Esophagus squamous epithelium (tissue), 4 donors: Measurements from ENCODE around the gene PLD4.

Source experiments
- POLR2A ChIP-seq, 4 donors: fragments of 450-650 bp; IDR thresholded peaks; one replicate each; pipeline ENCODE4 v1.6.1; 2017; ENCODE audit warnings: antibody characterized with exemption in 4 of 4, mild to moderate bottlenecking in 4 of 4, moderate library complexity in 3 of 4
- TF ChIP-seq, protein P1 (sequence below), 6 experiments: fragments of 450-650 bp in 4 of 6; fragments of 200-600 bp in 2 of 6; sonication (generic) in 2 of 6; IDR thresholded peaks; one replicate each; pipeline ENCODE4 v1.5.1; 2016 to 2019; ENCODE audit warnings: antibody characterized with exemption in 6 of 6, mild to moderate bottlenecking in 4 of 6, moderate library complexity in 4 of 6

DNA sequence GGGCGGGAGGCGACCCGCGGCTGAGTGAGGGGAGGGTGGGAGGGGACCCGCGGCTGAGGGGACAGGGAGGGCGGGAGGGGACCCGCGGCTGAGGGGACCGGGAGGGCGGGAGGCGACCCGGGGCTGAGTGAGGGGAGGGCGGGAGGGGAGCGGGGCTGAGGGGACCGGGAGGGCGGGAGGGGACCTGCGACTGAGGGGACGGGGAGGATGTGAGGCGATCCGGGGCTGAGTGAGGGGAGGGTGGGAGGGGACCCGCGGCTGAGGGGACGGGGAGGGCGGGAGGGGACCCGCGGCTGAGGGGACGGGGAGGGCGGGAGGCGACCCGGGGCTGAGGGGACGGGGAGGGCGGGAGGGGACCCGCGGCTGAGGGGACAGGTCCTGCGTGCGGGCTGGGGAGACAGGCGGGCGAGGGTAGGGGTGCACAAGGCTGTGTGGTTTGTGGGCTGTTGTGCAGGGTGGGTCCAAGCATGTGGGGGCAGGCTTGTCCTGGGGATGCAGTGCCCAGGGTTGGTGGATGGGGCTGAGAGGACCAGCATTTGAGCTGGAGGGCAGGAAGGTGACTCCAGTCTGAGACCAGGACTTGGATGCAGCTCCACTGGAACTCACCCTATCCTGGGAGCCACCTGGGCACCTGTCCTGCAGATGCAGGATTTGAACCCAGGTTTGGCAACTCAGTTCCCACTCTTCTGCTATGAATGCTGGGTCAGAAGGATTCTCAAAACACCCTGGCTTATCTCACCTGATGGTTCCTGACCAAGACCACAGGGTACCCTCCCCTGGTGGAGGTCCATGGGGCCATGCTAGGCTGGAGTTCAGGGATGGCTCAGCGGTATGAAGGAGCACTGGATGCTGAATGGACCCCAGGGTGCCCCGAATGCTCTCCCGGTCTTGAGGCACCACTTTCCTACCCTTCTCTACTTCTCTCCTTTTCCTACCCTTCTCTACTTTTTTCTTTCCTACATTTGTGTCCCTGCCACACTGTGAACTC, 9.4 kb downstream of the PLD4 start:
- TF ChIP-seq POLR2A (IDR thresholded peaks at IDR 0.05) = no peak
- TF ChIP-seq, protein P1, sequence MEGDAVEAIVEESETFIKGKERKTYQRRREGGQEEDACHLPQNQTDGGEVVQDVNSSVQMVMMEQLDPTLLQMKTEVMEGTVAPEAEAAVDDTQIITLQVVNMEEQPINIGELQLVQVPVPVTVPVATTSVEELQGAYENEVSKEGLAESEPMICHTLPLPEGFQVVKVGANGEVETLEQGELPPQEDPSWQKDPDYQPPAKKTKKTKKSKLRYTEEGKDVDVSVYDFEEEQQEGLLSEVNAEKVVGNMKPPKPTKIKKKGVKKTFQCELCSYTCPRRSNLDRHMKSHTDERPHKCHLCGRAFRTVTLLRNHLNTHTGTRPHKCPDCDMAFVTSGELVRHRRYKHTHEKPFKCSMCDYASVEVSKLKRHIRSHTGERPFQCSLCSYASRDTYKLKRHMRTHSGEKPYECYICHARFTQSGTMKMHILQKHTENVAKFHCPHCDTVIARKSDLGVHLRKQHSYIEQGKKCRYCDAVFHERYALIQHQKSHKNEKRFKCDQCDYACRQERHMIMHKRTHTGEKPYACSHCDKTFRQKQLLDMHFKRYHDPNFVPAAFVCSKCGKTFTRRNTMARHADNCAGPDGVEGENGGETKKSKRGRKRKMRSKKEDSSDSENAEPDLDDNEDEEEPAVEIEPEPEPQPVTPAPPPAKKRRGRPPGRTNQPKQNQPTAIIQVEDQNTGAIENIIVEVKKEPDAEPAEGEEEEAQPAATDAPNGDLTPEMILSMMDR (IDR thresholded peaks at IDR 0.05) = no peak
